Activated CD4-positive, alpha-beta T cell treated with anti-CD3 and anti-CD28 coated beads for 4 hours (primary cell): ENCODE results near the gene MYORG.
A peak's percentile ranks its signal among the peaks of the same experiment; 100 is the strongest.
"Not testable (repeated sequence)": the region's sequence is repeated elsewhere in the genome, so short reads cannot be mapped to it uniquely, and the experiment has no call there.

Source experiments
- DNase-seq, 2 donors: peaks; one replicate each; pipeline ENCODE4 v3.0.0-alpha.2; 2020

Gene MYORG

DNA sequence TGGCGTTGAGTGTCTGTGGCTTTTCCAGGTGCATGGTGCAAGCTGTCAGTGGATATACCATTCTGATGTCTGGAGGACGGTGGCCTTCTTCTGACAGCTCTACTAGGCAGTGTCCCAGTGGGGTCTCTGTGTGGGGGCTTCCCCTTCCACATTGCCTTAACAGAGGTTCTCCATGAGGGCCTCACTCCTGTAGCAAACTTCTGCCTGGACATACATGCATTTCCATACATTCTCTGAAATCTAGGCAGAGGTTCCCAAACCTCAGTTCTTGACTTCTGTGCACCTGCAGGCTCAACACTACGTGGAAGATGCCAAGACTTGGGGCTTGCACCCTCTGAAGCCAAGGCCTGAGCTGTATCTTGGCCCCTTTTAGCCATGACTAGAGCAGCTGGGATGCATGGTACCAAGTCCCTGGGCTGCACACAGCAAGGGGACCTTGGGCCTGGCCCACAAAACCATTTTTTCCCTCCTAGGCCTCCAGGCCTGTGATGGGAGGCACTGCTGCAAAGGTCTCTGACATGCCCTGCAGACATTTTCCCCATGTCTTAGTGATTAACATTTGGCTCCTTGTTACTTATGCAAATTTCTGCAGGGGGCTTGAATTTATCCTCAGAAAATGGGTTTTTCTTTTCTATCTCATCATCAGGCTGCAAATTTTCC lies 8.8 kb downstream of the MYORG start:
- DNase-seq = not testable (repeated sequence)

DNA sequence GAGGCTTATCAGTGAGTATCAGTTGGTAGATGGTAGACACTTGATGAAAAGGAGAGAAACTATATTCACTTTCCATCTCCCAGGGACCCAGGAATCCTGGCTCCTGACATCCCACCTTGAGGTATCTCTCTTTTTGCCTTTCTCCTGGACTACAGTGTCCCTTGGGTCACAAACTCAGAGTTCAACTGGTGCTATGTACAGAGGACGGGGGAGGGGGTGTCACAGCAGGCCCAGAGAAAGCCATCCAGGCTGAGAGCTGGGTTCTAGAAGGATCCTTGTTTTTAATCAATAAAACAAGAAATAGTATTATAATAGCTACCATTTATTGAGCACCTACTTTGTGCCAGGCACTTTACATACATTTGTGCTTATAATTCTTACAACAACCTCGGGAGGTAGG lies 10.3 kb downstream of the MYORG start:
- no peak for DNase-seq

DNA sequence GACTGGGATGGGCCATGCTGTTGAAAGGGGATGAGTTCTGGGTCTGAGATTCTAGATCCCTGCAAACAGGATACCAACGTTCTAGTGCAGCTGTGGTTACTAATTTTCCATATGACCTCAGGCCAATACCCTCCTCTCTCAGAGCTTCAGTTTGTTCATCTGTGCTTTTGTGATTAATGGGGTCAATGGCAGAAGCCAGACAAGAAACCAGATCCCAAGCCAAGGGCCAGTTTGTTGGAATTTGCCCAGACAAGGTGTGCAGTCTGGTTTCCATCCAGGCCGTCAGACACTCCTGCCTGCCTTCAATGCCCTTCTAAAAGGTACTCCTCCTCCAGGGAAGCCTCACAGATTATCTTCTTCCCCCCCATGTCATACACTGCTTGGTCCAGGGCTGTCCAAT lies 11.4 kb downstream of the MYORG start:
- no peak for DNase-seq

DNA sequence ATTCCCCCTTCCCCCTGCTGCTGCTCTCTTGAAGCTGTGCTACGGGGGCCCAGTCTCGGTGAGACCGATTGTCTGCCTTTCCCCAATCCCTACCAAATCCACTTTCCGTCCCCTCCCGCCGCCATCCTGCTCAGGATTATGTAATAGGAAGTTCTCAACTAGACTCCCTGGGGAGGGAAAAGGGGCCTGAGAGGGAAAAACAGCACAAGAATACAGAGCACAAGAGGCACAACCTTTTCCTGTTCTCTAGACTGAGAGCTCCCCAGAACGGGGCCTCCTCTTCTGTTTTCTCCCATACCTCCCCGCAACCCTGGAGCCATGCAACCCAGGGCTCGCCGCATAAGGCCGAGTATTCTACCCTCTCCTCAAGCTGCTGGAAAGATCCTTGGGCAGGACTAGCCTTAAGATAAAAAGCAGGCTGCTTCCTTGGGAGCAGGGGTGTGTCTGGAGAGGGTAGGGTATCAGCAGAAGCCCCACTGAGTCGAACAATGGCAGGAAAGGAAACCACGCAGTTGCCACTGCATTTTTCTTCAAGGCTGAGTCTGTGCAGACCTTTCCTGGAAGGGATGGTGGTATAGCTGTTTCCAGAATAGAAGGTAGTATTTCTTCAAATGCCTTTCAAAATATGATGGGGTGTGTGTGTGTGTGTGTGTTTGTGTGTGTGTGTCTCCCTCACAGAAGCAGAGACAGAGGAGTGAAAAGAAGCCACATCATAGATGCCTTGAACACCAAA lies 12.9 kb downstream of the MYORG start:
- DNase-seq = no peak

DNA sequence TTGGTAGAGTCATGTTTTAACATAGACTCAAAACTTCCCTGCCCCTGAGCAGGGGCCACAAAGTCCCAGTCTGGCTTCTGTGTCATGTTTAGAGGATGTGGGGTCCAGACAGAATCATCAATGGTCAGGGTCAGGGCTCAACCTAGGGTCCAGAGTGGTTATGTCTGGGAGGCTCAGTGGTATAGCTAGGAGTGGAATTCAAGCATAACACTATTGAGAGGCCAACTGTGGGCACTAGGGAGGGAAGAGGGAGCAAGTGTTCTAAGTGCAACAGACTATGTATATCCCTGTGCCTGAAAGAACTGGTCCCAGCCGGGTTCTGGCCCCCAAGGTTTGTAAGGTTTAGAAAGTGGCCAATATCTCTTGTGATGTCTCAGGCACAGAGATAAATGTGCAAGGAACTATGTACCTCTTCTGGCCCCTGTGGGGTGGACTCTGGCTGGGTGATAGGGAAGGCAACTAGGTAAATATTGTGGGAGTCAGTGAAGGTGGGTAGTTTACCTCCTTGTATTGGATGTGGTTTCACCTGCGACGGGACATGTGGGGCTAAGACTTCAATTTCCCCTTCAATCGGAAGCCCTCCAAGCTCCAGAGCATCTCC lies 14.0 kb downstream of the MYORG start:
- no peak for DNase-seq

DNA sequence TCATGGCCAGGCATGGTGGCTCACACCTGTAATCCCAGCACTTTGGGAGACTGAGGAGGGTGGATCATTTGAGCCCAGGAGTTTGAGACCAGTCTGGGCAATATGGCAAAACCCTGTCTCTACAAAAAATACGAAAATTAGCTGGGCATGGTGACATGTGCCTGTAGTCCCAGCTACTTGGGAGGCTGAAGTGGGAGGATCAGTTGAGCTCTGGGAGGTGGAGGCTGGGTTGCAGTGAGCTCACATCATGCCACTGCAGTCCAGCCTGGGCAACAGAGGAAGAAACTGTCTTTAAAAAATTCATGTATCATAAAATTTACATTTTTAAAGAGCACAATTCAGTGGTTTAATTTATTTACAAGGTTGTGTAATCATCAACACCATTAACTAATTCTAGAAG lies 23.7 kb downstream of the MYORG start:
- not testable (repeated sequence) for DNase-seq

DNA sequence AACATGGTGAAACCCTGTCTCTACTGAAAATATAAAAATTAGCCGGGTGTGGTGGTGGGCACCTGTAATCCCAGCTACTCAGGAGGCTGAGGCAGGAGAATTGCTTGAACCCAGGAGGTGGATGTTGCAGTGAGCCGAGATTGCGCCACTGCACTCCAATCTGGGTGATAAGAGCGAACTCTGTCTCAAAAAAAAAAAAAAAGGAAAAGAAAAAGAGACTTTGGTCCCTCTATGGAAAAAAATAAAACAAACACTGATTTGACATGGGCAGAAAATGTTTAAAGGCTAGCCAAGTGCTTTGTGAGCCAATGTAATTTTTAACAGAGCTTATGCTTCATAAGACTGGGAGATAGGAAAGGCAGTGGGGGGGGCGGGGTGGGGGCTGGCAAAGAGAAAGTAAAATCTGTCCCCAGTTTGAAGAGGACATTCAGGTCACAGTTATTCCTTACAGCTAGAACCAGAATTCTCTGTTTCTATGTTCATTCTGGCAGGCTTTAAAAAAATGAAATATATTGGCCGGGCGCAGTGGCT lies 24.5 kb downstream of the MYORG start:
- not testable (repeated sequence) for DNase-seq

DNA sequence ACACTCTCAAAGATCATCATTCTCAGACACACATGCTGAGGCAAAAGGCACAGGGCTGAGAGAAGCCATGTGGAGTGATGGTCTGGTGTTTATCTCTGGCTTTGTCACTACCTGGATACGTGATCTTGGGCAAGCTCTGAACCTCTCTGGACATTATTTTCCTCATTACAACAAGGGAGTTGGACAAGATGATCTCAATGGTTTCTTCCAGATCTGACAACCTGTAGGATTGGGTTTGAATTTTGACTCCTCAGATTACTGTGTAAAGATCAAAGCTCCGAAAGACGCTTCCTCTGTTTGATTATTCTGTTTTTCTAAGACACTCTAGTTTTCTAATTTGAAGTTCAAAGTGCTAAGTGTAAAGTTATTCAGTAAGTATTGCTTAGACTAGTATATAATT lies 27.4 kb downstream of the MYORG start:
- DNase-seq = no peak

DNA sequence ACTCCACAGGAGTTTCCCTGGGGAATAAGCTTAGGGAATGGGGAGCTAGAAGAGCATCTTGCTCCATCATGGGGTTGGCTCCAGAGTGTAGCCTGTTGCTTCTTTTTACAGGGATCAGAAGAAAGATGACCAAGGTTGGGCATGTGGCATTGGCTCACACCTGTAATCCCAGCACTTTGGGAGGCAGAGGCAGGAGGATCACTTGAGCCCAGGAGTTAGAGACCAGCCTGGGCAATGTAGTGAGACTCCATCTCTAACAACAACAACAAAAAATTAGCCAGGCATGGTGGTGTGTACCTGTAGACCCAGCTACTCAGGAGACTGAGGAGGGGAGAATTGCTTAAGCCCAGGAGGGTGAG lies 28.9 kb downstream of the MYORG start:
- DNase-seq = no peak

DNA sequence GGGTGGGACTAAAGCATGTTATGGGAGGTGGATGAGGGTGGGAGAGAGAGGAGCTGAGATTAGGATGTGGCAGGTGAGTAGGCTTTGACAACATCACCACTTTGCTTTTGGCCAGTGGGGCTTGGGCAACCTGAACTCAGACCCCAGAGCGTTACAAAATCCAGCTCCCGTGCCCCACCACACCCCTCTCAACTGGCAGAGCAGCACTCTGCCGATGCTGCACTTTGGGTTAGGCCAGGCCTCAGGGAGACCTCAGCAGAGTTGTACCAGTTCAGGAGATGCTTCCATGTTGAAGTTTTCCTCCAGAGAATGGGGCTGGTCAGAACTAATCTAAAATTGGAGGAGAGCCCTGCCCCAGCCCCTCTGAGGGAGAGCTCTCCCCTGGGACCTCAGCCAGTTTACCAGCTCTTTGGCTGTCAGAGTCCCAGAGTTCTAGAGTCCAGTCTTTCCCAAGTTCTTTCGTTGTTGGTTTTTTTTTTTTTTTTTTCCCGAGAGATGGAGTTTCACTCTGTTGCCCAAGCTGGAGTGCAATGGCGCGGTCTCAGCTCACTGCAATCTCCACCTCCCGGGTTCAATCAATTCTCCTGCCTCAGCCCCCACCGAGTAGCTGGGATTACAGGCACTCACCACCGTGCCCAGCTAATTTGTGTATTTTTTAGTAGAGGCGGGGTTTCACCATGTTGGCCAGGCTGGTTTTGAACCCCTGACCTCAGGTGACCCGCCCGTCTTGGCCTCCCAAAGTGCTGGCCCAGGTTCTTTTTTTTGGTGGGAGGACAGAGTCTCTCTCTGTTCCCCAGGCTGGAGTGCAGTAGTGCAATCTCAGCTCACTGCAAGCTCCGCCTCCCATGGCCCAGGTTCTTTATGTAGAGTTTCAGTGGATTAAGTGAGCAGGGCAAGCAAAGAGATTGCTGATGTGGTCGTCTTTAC lies 29.6 kb downstream of the MYORG start:
- DNase-seq = no peak

DNA sequence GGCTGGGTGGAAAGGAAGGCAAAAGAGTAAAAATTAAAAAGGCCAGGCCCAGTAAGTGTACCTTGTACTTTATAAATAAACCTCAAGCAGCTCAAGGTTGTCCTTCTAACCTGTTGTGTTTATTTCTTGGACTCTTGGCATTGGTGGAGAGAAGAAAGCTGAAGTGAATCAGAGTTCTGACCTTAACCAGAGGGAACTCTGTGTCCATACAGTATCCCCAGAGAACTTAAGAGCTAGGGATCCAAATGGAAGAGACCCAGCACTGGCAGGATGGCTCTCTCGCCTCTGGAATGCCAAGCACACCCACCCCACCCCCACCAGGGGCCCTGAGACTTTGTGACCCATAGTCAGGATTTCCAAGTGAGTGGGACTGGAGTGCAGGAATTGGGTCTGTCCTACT lies 33.1 kb downstream of the MYORG start:
- no peak for DNase-seq

DNA sequence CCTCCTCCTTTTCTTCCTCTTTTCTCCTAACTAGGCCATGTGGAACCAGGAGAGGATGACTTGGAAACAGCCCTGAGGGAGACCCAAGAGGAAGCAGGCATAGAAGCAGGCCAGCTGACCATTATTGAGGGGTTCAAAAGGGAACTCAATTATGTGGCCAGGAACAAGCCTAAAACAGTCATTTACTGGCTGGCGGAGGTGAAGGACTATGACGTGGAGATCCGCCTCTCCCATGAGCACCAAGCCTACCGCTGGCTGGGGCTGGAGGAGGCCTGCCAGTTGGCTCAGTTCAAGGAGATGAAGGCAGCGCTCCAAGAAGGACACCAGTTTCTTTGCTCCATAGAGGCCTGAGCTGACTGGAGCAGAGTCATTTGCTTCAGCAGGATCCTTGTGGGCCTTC lies 33.6 kb downstream of the MYORG start:
- DNase-seq = no peak

DNA sequence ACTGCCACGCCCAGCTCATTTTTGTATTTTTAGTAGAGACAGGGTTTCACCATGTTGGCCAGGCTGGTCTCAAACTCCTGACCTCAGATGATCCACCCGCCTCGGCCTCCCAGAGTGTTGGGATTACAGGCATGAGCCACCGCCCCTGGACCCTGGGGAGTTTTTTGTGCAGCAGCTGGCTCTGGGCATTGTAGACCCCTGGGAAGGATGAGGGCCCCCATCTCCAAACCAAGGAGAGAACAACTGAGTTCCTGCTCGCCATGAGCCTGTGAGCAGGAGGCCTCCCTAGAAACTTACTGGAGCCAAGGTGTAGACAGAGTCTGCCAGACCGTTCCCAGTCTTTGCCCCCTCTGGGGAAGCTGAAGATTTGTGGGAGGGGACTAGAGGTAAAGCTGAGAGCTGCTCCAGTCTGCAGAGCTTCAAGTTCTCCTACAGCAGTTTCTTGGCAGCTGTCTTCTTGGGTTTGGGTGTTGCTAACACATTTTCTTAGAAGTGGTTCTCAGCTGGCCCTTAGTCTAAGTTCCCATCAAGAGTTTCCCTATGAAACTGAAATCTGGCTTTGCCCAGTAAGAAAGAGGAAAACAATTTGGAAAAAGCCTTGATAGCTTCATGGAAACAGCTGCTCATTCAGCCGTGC lies 34.9 kb downstream of the MYORG start:
- DNase-seq = no peak

DNA sequence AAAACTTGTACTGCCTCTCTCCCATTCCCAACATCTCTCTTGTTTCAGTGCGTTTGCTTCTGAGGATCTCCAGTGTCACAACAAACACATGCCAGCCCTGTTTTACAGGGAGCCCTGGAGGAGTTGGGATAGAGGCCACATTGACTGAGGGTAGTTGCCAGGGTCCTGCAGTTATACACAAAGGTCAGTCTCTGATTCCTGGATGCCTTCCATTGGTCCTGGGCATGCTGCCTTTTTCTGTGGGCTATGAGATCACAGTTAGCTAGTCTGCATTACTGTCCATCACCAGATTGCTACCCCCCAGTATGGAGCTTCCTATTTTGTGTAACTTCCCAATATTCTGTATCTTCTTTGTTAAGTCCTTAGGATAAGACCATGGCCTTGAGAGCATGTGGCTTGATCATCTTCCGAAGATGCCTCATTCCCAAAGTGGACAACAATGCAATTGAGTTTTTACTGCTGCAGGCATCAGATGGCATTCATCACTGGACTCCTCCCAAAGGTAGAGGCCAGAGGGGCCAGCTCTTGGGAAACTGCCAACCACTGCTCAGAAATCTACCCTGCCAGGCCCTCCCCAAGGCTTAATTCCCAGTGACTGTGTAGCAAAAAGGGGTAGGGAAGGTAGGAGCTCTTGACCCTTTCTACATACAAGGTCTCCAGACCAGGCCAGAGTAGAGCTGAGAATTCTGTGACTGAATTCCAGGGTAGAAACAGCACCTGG lies 37.9 kb downstream of the MYORG start:
- no peak for DNase-seq

DNA sequence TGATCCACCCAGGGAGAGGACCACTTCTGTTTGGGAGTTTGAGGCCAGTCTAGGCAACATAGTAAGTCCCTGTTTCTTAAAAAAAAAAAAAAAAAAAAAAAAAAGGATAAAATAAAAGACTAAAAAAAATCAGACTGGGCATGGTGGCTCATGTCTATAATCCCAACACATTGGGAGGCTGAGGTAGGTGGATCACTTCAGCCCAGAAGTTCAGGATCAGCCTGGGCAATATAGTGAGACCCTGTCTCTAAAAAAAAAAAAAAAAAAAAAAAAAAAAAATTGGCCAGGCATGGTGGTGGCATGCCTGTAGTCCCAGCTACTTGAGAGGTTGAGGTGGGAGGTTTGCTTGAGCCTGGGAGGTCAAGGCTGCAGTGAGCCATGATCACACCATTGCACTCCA lies 38.6 kb downstream of the MYORG start:
- DNase-seq = not testable (repeated sequence)

DNA sequence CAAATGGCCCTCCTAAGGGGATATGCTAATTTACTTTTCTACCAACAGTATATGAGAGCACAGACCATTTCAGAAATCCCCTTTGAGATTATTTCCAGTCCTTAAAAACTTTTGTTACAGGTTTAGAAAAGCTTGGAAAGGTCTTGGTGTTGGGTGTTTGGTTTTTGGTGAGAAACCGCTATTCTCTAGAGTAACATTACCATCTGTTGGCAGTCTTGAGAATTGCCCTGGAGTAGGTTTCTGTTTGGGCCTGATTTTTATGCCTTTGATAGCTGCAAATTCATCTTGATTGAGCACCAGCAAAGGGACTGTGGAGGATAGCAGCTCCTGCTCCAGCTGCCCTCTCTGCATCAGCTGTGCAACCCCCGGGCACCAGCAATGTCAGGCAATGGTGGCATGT lies 39.3 kb downstream of the MYORG start:
- no peak for DNase-seq

DNA sequence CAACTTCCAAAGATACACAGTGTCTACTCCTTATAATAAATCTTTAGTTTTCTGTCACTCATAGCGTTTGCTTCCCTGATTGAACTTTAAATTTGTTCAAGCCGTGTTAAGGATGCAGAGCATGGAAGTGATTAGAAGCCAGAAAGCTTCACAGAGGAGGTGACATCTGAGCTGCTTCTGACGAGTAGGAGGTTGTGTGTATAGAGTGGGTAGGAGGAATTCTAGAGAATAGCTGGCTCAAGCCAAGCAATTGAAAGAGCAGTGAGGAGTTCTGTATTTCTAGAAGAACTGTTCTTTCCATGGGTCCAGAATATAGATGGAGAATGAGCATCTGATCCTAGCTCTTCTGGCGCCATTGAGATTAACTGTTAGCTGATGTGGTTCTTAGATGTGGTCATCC lies 41.3 kb downstream of the MYORG start:
- no peak for DNase-seq

DNA sequence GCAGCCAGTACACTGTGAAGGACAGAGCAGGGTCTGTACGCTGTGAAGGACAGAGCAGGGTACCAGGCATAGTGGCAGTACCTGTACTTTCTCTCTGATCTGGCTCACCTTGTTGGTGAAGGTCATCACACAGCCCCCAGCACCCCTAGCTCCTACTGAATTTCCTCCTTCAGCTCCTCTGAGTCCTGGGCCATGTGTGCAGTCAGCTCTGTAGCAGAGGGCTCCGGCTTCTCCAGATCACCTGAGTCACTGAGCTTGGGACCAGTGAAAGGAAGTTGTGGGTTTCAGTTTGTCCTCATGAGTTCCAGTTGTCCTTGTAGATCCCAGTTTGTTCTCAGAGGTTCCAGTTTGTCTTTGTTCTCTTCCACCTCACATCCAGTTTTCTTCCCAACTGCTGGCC lies 41.8 kb downstream of the MYORG start:
- DNase-seq = no peak

DNA sequence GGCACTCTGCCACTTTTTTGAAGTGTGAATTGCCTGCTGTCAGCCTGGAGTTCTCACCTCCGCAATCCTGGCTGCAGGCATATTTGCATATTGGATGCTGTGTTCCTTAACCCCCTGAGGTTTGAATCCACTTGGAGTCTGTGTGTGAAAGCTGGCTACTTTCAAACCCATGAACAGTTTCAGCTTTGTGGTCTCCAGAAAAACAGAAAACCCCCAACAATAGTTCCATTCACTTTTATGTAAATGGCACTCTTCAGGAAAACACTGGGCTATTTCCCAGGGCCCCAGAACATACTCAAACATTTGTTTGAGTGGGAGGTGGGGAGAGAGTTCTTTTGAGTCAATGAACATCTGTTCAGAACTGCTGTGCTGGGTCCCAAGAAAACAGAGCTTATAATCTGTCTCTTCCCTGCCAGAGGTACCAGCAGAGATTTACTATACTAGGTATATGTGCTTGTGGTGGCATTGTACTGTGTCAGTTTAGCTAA lies 42.3 kb downstream of the MYORG start:
- no peak for DNase-seq

DNA sequence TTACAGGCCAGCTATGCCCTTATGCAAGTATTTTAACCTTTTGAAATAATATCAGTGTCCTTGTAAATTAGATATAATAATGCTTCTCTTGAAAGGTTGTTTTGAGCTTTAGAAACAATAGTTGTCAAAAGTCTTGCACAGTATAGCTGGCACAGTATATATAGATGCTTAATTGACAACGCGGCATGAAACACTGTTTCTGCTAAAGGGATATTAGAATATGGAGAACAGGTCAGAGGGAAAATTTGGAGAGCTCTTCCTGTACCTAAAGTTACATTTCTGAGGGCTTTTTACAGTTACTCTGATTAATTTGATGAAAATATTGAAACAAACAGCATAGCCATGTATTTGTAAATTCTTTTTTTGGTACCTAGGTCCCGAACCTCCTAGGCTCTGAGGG lies 42.9 kb downstream of the MYORG start:
- no peak for DNase-seq

DNA sequence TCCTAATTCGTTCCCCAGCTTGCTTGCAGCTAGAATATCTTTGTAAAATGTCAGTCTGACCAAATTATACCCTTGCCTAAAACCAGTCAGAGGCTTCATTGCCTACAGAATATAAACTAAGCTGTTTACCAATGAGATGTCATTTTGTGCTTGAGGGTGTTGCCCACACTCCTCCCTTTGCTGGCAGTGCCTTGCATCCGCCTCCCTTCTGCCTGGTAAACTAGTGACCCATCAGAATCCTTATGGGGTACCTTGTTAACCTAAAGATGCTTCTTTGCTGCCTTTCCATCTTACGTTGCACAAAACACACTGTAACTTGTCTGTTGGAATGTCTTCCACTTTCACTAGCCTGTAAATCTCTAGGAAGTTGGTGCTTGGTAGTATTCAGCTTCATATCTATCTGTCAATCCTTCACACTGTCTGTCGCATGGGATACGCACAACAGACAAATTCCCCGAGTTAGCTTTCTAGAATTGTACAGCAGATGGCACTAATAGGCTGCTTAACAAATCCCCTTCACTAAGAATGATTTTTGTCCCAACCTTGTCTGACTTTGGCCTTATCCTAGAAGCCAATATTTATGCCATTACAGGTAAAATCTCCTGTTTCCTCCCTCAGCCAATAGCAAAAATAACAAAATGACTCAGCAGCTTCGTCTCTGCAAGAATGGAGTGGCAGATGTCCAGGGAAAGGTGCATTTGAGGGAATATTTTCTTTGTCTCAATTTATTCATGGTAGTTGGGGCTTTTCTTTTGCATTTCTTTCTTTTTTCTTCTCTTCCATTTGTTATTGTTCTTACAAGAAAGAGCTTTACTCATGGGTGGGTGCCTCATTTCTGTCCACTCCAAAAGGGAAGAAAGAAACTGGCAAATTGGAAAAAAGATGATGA lies 44.4 kb downstream of the MYORG start:
- DNase-seq = peak in 1 of 2 donors; percentile 5
